GM12892 (cell line): ENCODE results near the gene CHST13.

Source experiments
- POLR2A ChIP-seq: IDR thresholded peaks from 2 replicates; pipeline ENCODE4 v1.6.1; 2011; ENCODE audit warnings: low read depth, low read length, control low read depth
- TAF1 ChIP-seq: IDR thresholded peaks from 2 replicates; pipeline ENCODE4 v1.6.1; 2011; ENCODE audit warnings: low read depth, mild to moderate bottlenecking, control low read depth, low read length, borderline replicate concordance

- TF ChIP-seq POLR2A (no peak), TAF1 (no peak)
Measured at GRCh38 chr3:126557761-126558160, 33.8 kb downstream of the CHST13 start.
